ENCODE data around the gene NAT8L.

Gene NAT8L

DNA sequence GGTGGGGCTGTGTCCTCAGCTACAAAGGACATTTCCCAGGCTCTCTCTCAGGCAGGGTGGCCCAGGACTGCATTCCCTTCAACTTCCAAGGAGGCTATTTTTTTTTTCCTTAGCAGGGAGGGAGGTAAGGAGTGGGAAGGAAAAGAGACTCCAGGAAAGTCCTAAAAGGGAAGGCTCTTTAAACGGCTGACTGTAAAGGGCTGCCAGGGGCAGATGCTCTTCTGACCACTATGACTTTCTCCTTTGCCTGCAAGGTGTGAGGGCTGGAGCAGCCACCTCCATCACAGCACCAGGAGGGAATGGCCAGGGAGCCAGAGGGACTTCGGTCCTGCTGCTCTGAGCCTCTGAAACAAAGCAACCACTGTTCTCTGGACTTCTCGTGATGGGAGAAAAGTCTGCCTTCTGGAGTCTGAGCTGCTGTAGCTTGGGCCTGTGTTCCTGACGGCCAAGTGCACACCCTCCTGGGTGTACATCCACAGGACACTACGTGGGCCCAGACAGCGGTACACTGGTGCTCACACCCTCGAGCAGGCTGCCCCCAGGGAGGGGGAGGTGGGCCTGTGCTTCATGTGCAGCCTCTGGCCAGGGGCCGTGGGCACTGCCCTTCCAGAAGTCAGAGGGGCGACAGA, 17.9 kb downstream of the NAT8L start:
- DNase-seq: no peak

- DNase-seq: no peak
Measured at GRCh38 chr4:2077537-2078460, 18.7 kb downstream of the NAT8L start.

- DNase-seq: no peak
Measured at GRCh38 chr4:2078584-2078983, 19.5 kb downstream of the NAT8L start.

GRCh38 chr4:2079006-2079405, 19.9 kb downstream of the NAT8L start:
- DNase-seq: no peak

GRCh38 chr4:2079926-2080325, 20.8 kb downstream of the NAT8L start:
- DNase-seq: no peak

DNA sequence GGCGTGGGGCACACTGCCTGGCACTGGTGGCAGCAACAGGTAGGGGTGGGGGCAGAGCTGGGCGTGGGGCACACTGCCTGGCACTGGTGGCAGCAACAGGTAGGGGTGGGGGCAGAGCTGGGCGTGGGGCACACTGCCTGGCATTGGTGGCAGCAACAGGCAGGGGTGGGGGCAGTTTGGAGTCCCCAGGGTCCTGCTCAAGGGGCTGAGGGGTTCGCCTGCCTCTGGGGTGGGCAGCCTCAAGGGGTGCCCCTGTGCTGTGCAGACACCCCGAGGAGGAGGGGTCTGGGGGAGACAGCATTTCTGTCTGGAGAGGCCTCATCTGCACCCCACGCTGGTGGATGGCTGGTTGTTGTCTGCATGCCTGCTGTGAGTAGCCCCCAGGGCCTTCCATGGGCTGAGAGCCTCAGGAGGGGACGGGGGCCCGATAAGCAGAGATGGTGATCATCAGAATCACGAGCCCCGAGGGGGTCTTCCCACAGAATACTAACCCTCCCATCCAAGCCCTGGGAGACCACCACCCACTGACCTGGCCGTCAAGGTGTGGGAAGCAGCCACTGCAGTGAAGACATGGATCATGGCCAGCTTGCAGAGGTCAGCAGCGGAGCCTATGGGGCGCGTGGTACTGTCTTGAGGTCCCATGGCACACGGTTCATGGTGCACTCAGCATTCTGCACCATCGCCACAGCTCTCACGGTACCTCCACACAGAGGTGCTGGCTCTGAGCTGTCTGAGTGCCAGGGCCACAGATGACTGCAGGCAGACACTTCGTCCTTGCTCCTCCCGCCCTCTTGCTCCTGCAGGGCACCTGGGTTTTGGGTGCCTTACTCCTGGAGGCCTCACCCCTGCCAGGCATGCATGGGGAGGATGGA, 21.5 kb downstream of the NAT8L start:
- DNase-seq: no peak

DNA sequence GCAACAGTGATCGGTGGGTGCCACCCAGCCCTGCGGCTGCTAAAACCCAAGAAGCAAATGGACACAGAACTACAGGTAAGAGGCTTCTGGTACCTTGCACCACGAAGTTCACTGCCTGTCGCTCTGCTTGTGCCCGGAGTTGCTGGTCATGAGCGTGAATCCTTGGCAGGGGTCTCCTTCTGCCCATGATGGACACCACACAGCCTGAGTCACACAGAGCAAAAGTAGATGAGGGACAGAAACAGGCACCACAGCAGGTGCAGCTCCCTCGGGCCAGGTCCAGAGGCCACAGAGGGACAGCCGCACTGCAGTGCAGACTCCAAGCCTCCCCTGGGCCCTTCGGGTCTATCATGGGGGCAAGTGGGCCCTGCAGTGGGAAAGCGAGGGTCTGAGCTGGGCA, 22.4 kb downstream of the NAT8L start:
- no peak for DNase-seq

- DNase-seq: no peak
Measured at GRCh38 chr4:2082118-2082517, 23.0 kb downstream of the NAT8L start.

DNA sequence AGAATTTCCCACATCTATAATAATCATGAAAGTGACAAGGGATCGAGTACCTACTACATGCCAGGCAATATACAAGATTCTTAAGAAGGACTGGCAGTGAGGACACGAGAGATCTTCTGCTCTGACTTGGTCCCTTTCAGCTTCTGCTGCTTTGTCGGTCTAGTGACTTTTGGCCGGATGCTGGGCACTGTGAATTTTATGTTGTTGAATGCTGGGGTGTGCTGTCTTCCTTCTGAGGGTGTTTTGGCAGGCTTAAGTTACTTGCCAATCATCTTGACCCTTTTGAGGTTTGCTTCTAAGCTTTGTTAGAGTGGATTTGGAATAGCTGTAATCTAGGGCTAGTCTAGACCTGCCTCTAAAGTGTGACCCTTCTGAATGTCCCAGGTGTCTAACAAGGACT, 23.5 kb downstream of the NAT8L start:
- DNase-seq: no peak

DNA sequence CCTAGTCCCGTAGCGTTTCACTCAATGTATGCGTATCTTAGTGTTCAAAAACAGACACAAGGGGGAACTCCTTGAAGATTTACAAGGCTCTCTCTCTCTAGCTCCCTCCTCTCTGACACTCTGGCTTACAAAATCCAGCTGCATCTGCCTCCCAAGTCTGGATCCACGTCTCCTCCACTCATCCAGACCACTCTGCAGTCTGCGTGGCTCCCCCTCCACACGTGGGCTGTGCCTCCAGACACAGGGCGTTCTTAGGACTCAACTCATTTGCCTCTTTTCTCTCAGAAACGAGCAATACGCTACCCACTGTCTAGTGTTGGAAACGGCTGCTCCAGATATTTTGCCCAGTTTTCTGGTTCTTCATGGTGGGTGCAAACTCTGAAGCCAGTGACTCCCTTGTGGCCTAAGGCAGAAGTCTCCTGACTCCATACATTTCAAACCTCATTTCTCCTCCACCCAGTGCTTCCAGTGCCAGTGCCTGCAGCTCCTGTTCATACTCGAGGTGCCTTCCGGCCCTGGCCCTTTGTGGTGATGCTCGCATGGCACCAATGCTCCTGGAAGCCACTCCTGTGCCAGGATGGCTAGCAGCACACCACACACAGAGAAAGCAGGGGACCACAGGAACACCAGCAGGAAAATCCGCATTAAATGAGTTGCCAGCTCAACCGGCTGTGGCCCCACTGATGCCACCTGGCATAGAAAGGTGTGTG, 24.1 kb downstream of the NAT8L start:
- DNase-seq: no peak

- no peak for DNase-seq
Measured at GRCh38 chr4:2083826-2084160, 24.7 kb downstream of the NAT8L start.

GRCh38 chr4:2084316-2084715, 25.2 kb downstream of the NAT8L start:
- DNase-seq: no peak

DNA sequence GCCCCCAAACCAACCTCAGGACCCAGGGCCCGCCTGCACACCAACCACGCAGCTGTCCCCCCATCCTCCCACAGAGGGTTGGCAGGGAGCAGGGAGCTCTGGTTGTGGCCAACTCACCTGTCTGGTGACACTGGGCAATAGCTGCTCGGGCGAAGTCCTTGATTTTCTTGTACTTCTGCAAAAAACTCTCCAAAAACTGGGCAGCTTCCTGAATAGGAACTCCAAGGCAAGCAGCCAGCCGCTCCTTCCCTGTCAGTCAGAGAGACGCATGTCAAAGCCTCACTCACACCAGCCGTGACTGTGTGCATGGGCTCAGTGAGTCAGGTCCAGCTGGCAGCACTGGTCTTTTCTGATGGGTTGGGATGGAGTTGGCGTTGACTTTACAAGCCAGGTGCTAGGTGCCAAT, 26.4 kb downstream of the NAT8L start:
- no peak for DNase-seq

- no peak for DNase-seq
Measured at GRCh38 chr4:2087170-2087569, 28.0 kb downstream of the NAT8L start.

GRCh38 chr4:2089222-2089621, 30.1 kb downstream of the NAT8L start:
- no peak for DNase-seq

DNA sequence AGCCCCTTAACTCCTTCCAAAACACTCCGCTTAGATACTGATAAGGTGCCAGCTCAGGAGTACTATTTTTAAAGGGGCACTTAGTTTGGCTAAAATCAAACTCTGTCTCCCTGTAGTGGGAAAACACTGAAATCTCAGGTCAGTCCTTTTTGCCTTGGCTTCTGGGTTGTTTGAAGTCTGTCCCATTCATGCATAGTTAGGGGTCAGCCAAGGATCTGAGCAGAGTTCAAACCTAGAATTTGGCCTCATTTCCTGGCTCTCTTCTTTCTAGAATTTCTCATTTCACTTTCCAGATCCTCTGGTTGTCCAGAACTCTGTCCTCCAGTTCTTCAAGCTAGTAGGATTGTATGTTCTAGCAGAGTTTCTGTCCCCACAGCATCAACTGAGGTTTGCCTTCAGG, 31.5 kb downstream of the NAT8L start:
- DNase-seq: no peak

DNA sequence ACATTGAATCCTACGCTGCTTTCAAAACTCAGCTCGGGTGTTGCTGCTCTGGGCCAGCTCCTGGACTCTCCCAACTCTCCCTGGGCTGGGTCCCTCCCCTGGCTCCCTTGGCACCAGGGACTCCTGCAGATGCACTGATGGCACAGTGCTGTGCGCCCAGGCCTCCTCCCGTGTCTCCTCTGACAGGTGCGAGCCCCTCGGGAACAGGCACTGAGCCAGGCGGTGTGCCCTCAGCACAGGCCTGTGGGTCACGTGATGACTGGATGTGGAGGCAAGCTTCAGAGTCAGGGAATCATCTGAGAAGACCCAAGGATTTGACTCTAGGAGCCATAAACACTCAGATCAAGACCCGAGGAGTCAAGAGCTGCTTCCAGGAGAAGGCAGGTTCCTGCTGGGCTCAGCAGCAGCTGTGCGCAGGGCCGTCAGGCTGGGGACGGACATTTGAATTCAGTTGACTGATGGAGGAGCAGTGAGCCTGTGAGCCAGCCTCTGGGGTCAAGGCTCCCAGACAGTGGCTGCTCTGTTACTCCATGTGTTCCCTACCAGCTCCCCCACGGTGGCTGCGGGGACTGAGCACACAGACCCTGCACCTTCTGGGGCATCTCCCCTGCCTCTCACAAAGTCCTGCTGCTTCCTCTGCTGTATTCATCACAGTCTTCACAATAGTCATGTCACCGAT, 33.0 kb downstream of the NAT8L start:
- no peak for DNase-seq

GRCh38 chr4:2092669-2093053, 33.5 kb downstream of the NAT8L start:
- no peak for DNase-seq

- no peak for DNase-seq
Measured at GRCh38 chr4:2093265-2093664, 34.1 kb downstream of the NAT8L start.

GRCh38 chr4:2094545-2094944, 35.4 kb downstream of the NAT8L start:
- DNase-seq: no peak

DNA sequence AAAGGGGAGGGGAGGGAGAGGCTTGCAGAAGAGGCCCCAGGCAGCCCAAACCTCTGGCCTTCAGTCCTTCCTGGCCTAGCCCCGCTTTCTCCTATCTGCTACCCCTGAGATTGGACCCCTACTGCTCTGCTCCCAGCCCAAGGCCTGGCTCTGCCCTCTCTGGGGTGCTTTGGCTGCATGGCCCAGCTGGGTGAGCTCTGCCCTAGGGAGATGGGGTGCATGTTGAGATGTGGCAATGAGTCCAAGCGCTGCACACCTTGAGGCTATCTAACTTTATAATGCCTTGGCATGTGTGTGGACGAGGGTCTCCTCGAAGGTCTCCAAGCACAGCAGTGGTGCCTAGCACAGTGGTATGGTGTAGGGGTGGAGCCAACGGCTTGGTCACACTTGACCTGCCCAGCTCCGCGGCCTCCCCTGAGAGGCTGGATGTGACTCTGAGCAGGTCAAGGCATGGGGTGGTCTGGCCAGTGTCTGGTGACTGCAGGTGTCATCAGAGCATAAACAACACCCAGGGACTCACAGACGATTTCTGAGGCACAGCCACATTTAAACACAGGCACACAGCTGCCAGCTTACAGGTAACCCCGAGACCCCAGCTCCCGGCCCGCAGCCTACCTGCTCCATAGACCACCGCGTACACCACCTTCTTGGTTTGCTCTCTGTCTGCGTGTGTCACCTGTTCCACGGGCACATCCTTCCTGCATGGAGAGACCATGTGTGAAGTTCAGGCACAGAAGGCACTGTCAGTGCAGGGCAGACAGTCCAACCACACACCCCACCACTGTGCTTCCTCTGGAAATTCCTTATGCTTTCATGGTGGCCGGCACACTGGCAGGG, 36.3 kb downstream of the NAT8L start:
- DNase-seq: no peak

All from T-helper 9 cell (primary cell).